ENCODE data around the gene BMPR1A. TPM values are rescaled to one million over a fixed set of nuclear protein-coding genes. Genes with fewer than 3 reads are reported as not detected.
A peak's percentile ranks its signal among the peaks of the same experiment; 100 is the strongest.

Gene BMPR1A
- total and polyA plus RNA-seq, 8 donors = 5.8 to 104 (median 19.9) TPM

- TF ChIP-seq POLR2AphosphoS5 (IDR thresholded peaks at IDR 0.05) (no peak), EP300 (IDR thresholded peaks at IDR 0.05) (no peak), CTCF (IDR thresholded peaks at IDR 0.05) (no peak), POLR2A (IDR thresholded peaks at IDR 0.05) (no peak)
- intact Hi-C loops (cut with DNase I; ENCODE audit: low total_unique reads) = no loop called here
- peak overlapping the region in 4 of 5 donors; percentile 91 to 96 (median 94) for H3K27ac ChIP-seq
- DNase-seq = peak in 1 of 2 donors; percentile 17
- H3K4me3 ChIP-seq = peak overlapping the region in 2 of 4 donors; percentile 41 to 58
- H3K27me3 ChIP-seq = peaks cover 0 to 18% (median 3%) of the 10 kb centered on the region in 3 donors
- no peaks in the 10 kb centered on the region for H3K9me3 ChIP-seq
- no peaks in the 10 kb centered on the region for H3K36me3 ChIP-seq
- 63 to 86% (median 81%) methylated on average over 7 of the region's 7 CpGs for WGBS, 5 donors
- peaks cover 52 to 63% (median 60%) of the 10 kb centered on the region in 4 donors for H3K4me1 ChIP-seq
Observed at GRCh38 chr10:86967481-86967941, 211.1 kb downstream of the BMPR1A start.

DNA sequence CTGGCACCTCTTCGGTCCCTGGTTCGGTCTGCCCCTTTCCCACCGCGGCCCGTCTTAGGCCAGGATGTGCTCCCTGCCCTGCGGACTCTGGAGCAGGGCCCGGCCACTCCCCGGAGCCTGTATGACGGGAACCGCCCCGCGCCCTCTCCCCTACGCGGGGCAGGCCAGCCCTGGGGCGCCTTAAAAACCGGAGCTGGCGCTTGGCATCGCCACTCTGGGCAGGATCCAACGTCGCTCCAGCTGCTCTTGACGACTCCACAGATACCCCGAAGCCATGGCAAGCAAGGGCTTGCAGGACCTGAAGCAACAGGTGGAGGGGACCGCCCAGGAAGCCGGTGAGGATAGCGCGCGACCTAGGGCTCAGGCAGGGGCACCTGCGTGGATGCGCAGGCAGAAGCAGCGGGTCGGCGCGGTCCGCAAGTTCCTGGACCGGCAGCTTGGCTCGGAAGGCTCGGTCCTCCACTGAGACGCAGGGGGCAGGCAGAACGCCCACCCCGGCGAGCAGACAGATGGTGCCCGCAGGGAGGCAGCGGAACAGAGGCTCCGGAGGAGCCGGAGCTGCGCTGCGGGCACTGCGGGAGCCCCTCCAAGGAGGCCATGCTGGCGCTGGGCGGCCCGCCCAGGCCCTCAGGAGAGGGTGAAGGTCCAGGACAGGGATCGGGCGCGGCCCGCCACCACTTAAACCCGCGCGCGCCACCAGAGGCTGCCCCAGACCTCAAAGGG, 212.0 kb downstream of the BMPR1A start, which contains the start of gene ADIRF:
Gene ADIRF (plus strand): TSS at position 212 of the 723 bp plus-strand sequence. CDS start 63 bp downstream, at position 275.
- Histone ChIP-seq H3K9me3 (no peaks in the 10 kb centered on the region), H3K36me3 (no peaks in the 10 kb centered on the region), H3K27ac (peak within 1 kb of the TSS; percentile 91 to 96 (median 94)), H3K4me1 (peaks cover 52 to 63% (median 60%) of the 10 kb centered on the region in 4 donors), H3K4me3 (peak within 1 kb of the TSS; percentile 41 to 59 (median 58)), H3K27me3 (peaks cover 0 to 18% (median 3%) of the 10 kb centered on the region in 3 donors)
- 7 to 15% (median 11%) methylated on average over 26 to 59 of the region's 59 CpGs for WGBS, 5 donors
- TF ChIP-seq POLR2AphosphoS5 (IDR thresholded peaks at IDR 0.05) (peak; percentile 19 to 81 (median 72)), CTCF (IDR thresholded peaks at IDR 0.05) (no peak), EP300 (IDR thresholded peaks at IDR 0.05) (no peak), POLR2A (IDR thresholded peaks at IDR 0.05) (no peak)
- intact Hi-C loops (cut with DNase I; ENCODE audit: low total_unique reads) = no loop called here
- peak; percentile 67 to 82 for DNase-seq

DNA sequence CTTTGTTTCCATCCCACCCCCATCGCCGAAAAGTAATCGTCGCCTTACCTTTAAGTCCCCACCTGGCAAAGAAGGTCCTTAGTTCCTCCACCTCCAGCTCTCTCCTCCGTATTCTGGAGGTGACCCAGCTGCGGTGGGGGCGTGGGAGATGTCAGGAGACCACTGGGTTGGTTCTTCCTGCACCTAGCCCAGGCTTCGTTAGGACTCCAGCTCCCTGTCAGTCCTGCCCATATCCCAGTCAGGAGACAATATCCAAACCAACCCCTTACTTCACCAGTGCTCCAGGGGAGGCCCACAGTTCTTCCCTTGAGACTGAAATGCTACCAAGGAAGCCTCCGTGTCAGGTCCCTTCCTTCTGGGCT, 212.6 kb downstream of the BMPR1A start:
- no peak for TF ChIP-seq CTCF (IDR thresholded peaks at IDR 0.05)
- no peak for TF ChIP-seq POLR2AphosphoS5 (IDR thresholded peaks at IDR 0.05)
- no peak for TF ChIP-seq POLR2A (IDR thresholded peaks at IDR 0.05)
- TF ChIP-seq EP300 (IDR thresholded peaks at IDR 0.05) = no peak
- H3K4me3 ChIP-seq = peak overlapping the region; percentile 41 to 59 (median 58)
- H3K4me1 ChIP-seq = peaks cover 52 to 64% (median 61%) of the 10 kb centered on the region in 4 donors
- H3K27ac ChIP-seq = peak overlapping the region; percentile 91 to 96 (median 94)
- H3K9me3 ChIP-seq = no peaks in the 10 kb centered on the region
- H3K36me3 ChIP-seq = no peaks in the 10 kb centered on the region
- peak; percentile 17 to 25 for DNase-seq
- H3K27me3 ChIP-seq = peaks cover 0 to 18% (median 3%) of the 10 kb centered on the region in 3 donors
- intact Hi-C loops (cut with DNase I; ENCODE audit: low total_unique reads) = no loop called here
- 27 to 54% (median 31%) methylated on average over 5 to 9 of the region's 9 CpGs for WGBS, 5 donors

DNA sequence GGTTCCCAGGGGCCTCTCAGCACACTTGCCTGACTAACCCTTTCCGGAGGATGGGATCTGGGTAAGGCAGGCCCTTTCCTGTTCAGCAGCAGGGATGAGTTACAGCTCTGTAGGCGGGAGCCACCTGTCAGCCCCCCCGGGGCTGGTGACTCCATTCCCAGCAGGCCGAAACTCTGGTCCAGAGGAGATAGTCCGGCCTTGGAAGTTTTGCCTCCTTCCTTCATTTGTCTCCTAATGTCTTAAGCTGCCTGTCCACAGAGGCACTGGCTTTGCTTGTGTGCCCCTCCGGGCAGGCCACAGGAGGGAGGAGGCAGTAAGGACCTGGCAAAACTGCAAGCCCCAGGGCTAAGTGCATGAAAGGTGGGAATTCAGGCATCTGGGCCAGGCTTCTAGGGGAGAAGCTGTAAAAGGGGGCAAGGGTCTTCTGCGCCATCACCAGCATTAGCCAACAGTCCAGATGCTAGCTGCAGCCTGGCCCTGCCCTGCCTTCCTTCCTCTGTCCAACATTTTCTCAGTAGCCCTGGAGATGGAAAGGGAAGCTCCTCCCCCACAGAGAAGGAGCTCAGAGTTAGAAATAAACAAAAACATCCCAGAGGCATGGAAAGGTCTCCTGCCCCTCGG, 213.1 kb downstream of the BMPR1A start:
- TF ChIP-seq POLR2A (IDR thresholded peaks at IDR 0.05) (no peak), POLR2AphosphoS5 (IDR thresholded peaks at IDR 0.05) (no peak), EP300 (IDR thresholded peaks at IDR 0.05) (no peak), CTCF (IDR thresholded peaks at IDR 0.05) (no peak)
- WGBS, 5 donors = 32 to 67% (median 53%) methylated on average over 3 to 8 of the region's 8 CpGs
- peaks cover 0 to 18% (median 3%) of the 10 kb centered on the region in 3 donors for H3K27me3 ChIP-seq
- intact Hi-C loops (cut with DNase I; ENCODE audit: low total_unique reads) = no loop called here
- no peaks in the 10 kb centered on the region for H3K9me3 ChIP-seq
- peak overlapping the region; percentile 91 to 96 (median 94) for H3K27ac ChIP-seq
- no peaks in the 10 kb centered on the region for H3K36me3 ChIP-seq
- peaks cover 52 to 69% (median 64%) of the 10 kb centered on the region in 4 donors for H3K4me1 ChIP-seq
- peak; percentile 24 to 70 for DNase-seq
- H3K4me3 ChIP-seq = peak overlapping the region; percentile 41 to 59 (median 58)
